Naive thymus-derived CD4-positive, alpha-beta T cell (primary cell): ENCODE data around the gene UBTD2. TPM values are rescaled to one million over a fixed set of nuclear protein-coding genes. Genes with fewer than 3 reads are reported as not detected.

Experiments
- ATAC-seq: fragments of 150-1000 bp; cut with Tn5 transposase; 2 replicates; pipeline ENCODE4 v1.10.0; 2021; ENCODE audit warnings: mild to moderate bottlenecking, moderate library complexity
- CTCF ChIA-PET: fragments of 350-600 bp; sonication (Branson Sonifier 250); formaldehyde crosslinking; loops from one replicate; lab custom pipeline; 2021; ENCODE audit warnings: antibody characterized with exemption; lab: Charles Lee
- POLR2A ChIA-PET: fragments of 350-600 bp; sonication (Branson Sonifier 250); formaldehyde crosslinking; loops from one replicate; lab custom pipeline; 2021; ENCODE audit warnings: antibody characterized with exemption, inconsistent platforms; lab: Charles Lee
- DNase-seq, 9 donors: peaks; one replicate each; pipeline versions ENCODE4 v3.0.0 to v3.0.0-alpha.2; 2020 to 2022; ENCODE audit warnings: mixed read lengths in 1 of 9
- H3K27ac ChIP-seq: one replicate; pipeline ENCODE4 v1.7.0; 2013; ENCODE audit warnings: mild to moderate bottlenecking, low read depth, low read length, moderate library complexity
- H3K27me3 ChIP-seq, 2 donors: one replicate each; pipeline ENCODE4 v1.7.0; 2013; ENCODE audit warnings: low read length in 2 of 2, mild to moderate bottlenecking in 2 of 2, moderate library complexity in 2 of 2; ENCODE audit not compliant: control insufficient read depth in 2 of 2, insufficient read depth in 2 of 2
- H3K36me3 ChIP-seq, 3 experiments: 1 replicate in 2 of 3; 2 replicates in 1 of 3; pipeline ENCODE4 v1.7.0; 2013; ENCODE audit warnings: low read length in 3 of 3, mild to moderate bottlenecking in 3 of 3, moderate library complexity in 1 of 3; ENCODE audit not compliant: insufficient read depth in 3 of 3, control insufficient read depth in 2 of 3
- H3K4me1 ChIP-seq, 2 donors: one replicate each; pipeline ENCODE4 v1.7.0; 2013; ENCODE audit warnings: low read length in 2 of 2, mild to moderate bottlenecking in 2 of 2, moderate library complexity in 1 of 2; ENCODE audit not compliant: control insufficient read depth in 2 of 2, insufficient read depth in 2 of 2
- H3K4me3 ChIP-seq: 2 replicates; pipeline ENCODE4 v1.7.0; 2013; ENCODE audit warnings: mild to moderate bottlenecking, low read length
- H3K9me3 ChIP-seq, 3 experiments: 1 replicate in 2 of 3; 2 replicates in 1 of 3; pipeline ENCODE4 v1.7.0; 2013; ENCODE audit warnings: low read length in 3 of 3; ENCODE audit not compliant: control insufficient read depth in 2 of 3
- H3K27ac Mint-ChIP-seq, 9 donors: one replicate each; pipeline ENCODE4 v1.8.0; 2020 to 2022; ENCODE audit warnings: mixed read lengths in 9 of 9, mild to moderate bottlenecking in 8 of 9, moderate library complexity in 5 of 9, inconsistent platforms in 2 of 9
- H3K27me3 Mint-ChIP-seq, 5 donors: one replicate each; pipeline ENCODE4 v1.8.0; 2021 to 2022; ENCODE audit warnings: mixed read lengths in 5 of 5, mild to moderate bottlenecking in 1 of 5
- H3K36me3 Mint-ChIP-seq, 5 donors: one replicate each; pipeline ENCODE4 v1.8.0; 2020 to 2022; ENCODE audit warnings: mixed read lengths in 5 of 5, mild to moderate bottlenecking in 3 of 5, inconsistent platforms in 1 of 5
- H3K4me1 Mint-ChIP-seq, 7 donors: one replicate each; pipeline ENCODE4 v1.8.0; 2020 to 2022; ENCODE audit warnings: mixed read lengths in 7 of 7, mild to moderate bottlenecking in 3 of 7, inconsistent platforms in 1 of 7
- H3K4me3 Mint-ChIP-seq, 10 donors: one replicate each; pipeline ENCODE4 v1.8.0; 2020 to 2022; ENCODE audit warnings: mild to moderate bottlenecking in 10 of 10, mixed read lengths in 10 of 10, moderate library complexity in 6 of 10, inconsistent platforms in 2 of 10
- H3K9me3 Mint-ChIP-seq, 11 donors: one replicate each; pipeline ENCODE4 v1.8.0; 2020 to 2022; ENCODE audit warnings: mixed read lengths in 11 of 11, mild to moderate bottlenecking in 4 of 11, inconsistent platforms in 1 of 11, moderate library complexity in 1 of 11
- intact Hi-C, 2 donors: fragments of 100-400 bp; cut with micrococcal nuclease; formaldehyde crosslinking; loops; one replicate each; pipeline ENCODE4 v1.15.1; 2023
- polyA plus RNA-seq, 2 donors: library from polyadenylated mRNA; unstranded; fragments of 300-500 nt; fragmentation: Illumina TruSeq; gene quantifications; one replicate each; pipeline ENCODE4 v1.2.3, GENCODE V29; 2021
- total RNA-seq, 6 experiments: library from RNA in 5 of 6; stranded (reverse) in 5 of 6; gene quantifications; 1 replicate in 5 of 6; 2 replicates in 1 of 6; pipeline ENCODE4 v1.2.3 and lab custom pipeline; 2021 to 2026

UBTD2 gene
- total and polyA plus RNA-seq, 7 experiments from 2014 or later = 2.3 to 8.3 (median 4.0) TPM

- ChIA-PET POLR2A (interaction anchor here (0.6 kb wide), 2 partner anchors 98 to 899 kb away, joined by 3 read pairs; no protein-coding TSS in a partner anchor), CTCF (interaction anchor here (0.7 to 0.9 kb wide), 3 partner anchors 270 to 514 kb away, joined by 3 to 4 read pairs (median 4); no protein-coding TSS in a partner anchor)
- no peak for DNase-seq
- H3K4me1 Mint-ChIP-seq = peaks cover 32 to 54% (median 44%) of the 10 kb centered on the region in 7 donors
- H3K9me3 ChIP-seq = no peaks in the 10 kb centered on the region
- no peak overlapping the region for H3K4me3 ChIP-seq
- H3K9me3 Mint-ChIP-seq = peaks cover 0 to 3% (median 0%) of the 10 kb centered on the region in 11 donors
- no peak overlapping the region for H3K27ac ChIP-seq
- no peak overlapping the region for H3K4me3 Mint-ChIP-seq
- no peak for ATAC-seq
- no peak overlapping the region for H3K27ac Mint-ChIP-seq
- peaks cover 11 to 13% of the 10 kb centered on the region in 2 donors for H3K4me1 ChIP-seq
- peaks cover 0 to 14% (median 0%) of the 10 kb centered on the region in 5 donors for H3K27me3 Mint-ChIP-seq
- H3K36me3 ChIP-seq = no peaks in the 10 kb centered on the region
- intact Hi-C loops = loop anchor here (5.0 to 10.0 kb wide), 5 partner anchors 174 to 893 kb away; partner anchors contain the start of genes CREBRF (in 1 of the 2), FGF18 (in 1 of the 2), NPM1 (in 1 of the 2) and SH3PXD2B (in 1 of the 2)
- H3K36me3 Mint-ChIP-seq = peaks cover 0 to 18% (median 5%) of the 10 kb centered on the region in 5 donors
- no peaks in the 10 kb centered on the region for H3K27me3 ChIP-seq
These were observed 3.2 kb downstream of the UBTD2 start for GRCh38 chr5:172280317-172280716.

GRCh38 chr5:172278356-172278755, 5.2 kb downstream of the UBTD2 start:
- H3K9me3 Mint-ChIP-seq = peaks cover 0 to 5% (median 0%) of the 10 kb centered on the region in 11 donors
- Histone ChIP-seq H3K36me3 (no peaks in the 10 kb centered on the region), H3K27ac (no peak overlapping the region), H3K9me3 (no peaks in the 10 kb centered on the region), H3K4me3 (no peak overlapping the region), H3K4me1 (peaks cover 11 to 13% of the 10 kb centered on the region in 2 donors), H3K27me3 (no peaks in the 10 kb centered on the region)
- H3K4me1 Mint-ChIP-seq = peaks cover 35 to 60% (median 48%) of the 10 kb centered on the region in 7 donors
- no peak overlapping the region for H3K4me3 Mint-ChIP-seq
- no peak overlapping the region for H3K27ac Mint-ChIP-seq
- H3K36me3 Mint-ChIP-seq = peaks cover 0 to 27% (median 8%) of the 10 kb centered on the region in 5 donors
- POLR2A ChIA-PET = no interaction called here
- DNase-seq = no peak
- intact Hi-C loops = no loop called here
- CTCF ChIA-PET = no interaction called here
- H3K27me3 Mint-ChIP-seq = peaks cover 0 to 8% (median 0%) of the 10 kb centered on the region in 5 donors
- no peak for ATAC-seq

- H3K9me3 Mint-ChIP-seq = peaks cover 0 to 5% (median 0%) of the 10 kb centered on the region in 11 donors
- peaks cover 24 to 52% (median 31%) of the 10 kb centered on the region in 7 donors for H3K4me1 Mint-ChIP-seq
- peak overlapping the region in 2 of 9 donors; percentile 9 to 10 for H3K27ac Mint-ChIP-seq
- H3K27ac ChIP-seq = no peak overlapping the region
- DNase-seq = no peak
- no peaks in the 10 kb centered on the region for H3K4me1 ChIP-seq
- intact Hi-C loops = no loop called here
- POLR2A ChIA-PET = no interaction called here
- CTCF ChIA-PET = interaction anchor here (1.5 kb wide), 1 partner anchor 15 kb away, joined by 4 read pairs; no protein-coding TSS in a partner anchor
- peak overlapping the region in 1 of 10 donors; percentile 46 for H3K4me3 Mint-ChIP-seq
- no peaks in the 10 kb centered on the region for H3K36me3 ChIP-seq
- no peaks in the 10 kb centered on the region for H3K27me3 ChIP-seq
- no peaks in the 10 kb centered on the region for H3K27me3 Mint-ChIP-seq
- no peak for ATAC-seq
- H3K9me3 ChIP-seq = no peaks in the 10 kb centered on the region
- H3K36me3 Mint-ChIP-seq = peaks cover 0 to 28% (median 12%) of the 10 kb centered on the region in 5 donors
- H3K4me3 ChIP-seq = no peak overlapping the region
These were observed 7.3 kb downstream of the UBTD2 start for GRCh38 chr5:172276214-172276613.

GRCh38 chr5:172274951-172275753, 8.4 kb downstream of the UBTD2 start:
- Histone ChIP-seq H3K4me1 (no peaks in the 10 kb centered on the region), H3K27me3 (no peaks in the 10 kb centered on the region), H3K9me3 (no peaks in the 10 kb centered on the region), H3K36me3 (no peaks in the 10 kb centered on the region), H3K27ac (no peak overlapping the region), H3K4me3 (no peak overlapping the region)
- H3K27ac Mint-ChIP-seq = peak overlapping the region in 5 of 9 donors; percentile 4 to 31 (median 12)
- H3K4me3 Mint-ChIP-seq = peak overlapping the region in 3 of 10 donors; percentile 10 to 36 (median 24)
- ATAC-seq (peak; percentile 88), DNase-seq (peak in 4 of 9 donors; percentile 9 to 60 (median 30))
- H3K36me3 Mint-ChIP-seq = peaks cover 0 to 28% (median 16%) of the 10 kb centered on the region in 5 donors
- CTCF ChIA-PET = interaction anchor here (0.5 to 1.5 kb wide), 2 partner anchors 16 to 18 kb away, joined by 3 to 4 read pairs; no protein-coding TSS in a partner anchor
- H3K9me3 Mint-ChIP-seq = peaks cover 0 to 5% (median 0%) of the 10 kb centered on the region in 11 donors
- H3K4me1 Mint-ChIP-seq = peaks cover 23 to 44% (median 28%) of the 10 kb centered on the region in 7 donors
- intact Hi-C loops = no loop called here
- POLR2A ChIA-PET = no interaction called here
- no peaks in the 10 kb centered on the region for H3K27me3 Mint-ChIP-seq

GRCh38 chr5:172267943-172268342, 15.6 kb downstream of the UBTD2 start:
- ATAC-seq (no peak), DNase-seq (no peak)
- CTCF ChIA-PET = interaction anchor here (0.8 to 1.6 kb wide), 2 partner anchors 14 to 209 kb away, joined by 3 to 4 read pairs; no protein-coding TSS in a partner anchor
- Histone ChIP-seq H3K36me3 (no peaks in the 10 kb centered on the region), H3K4me1 (no peaks in the 10 kb centered on the region), H3K4me3 (no peak overlapping the region), H3K27me3 (no peaks in the 10 kb centered on the region), H3K9me3 (no peaks in the 10 kb centered on the region), H3K27ac (no peak overlapping the region)
- peak overlapping the region in 1 of 9 donors; percentile 21 for H3K27ac Mint-ChIP-seq
- H3K9me3 Mint-ChIP-seq = no peaks in the 10 kb centered on the region
- intact Hi-C loops = no loop called here
- peaks cover 0 to 32% (median 10%) of the 10 kb centered on the region in 5 donors for H3K36me3 Mint-ChIP-seq
- H3K4me3 Mint-ChIP-seq = no peak overlapping the region
- H3K27me3 Mint-ChIP-seq = no peaks in the 10 kb centered on the region
- peaks cover 5 to 30% (median 20%) of the 10 kb centered on the region in 7 donors for H3K4me1 Mint-ChIP-seq
- POLR2A ChIA-PET = no interaction called here

GRCh38 chr5:172266676-172267092, 16.9 kb downstream of the UBTD2 start:
- ATAC-seq (no peak), DNase-seq (no peak)
- Mint-ChIP-seq H3K27ac (peak overlapping the region in 2 of 9 donors; percentile 11 to 37), H3K36me3 (peaks cover 0 to 28% (median 10%) of the 10 kb centered on the region in 5 donors), H3K4me3 (no peak overlapping the region), H3K9me3 (no peaks in the 10 kb centered on the region), H3K4me1 (peaks cover 5 to 24% (median 15%) of the 10 kb centered on the region in 7 donors), H3K27me3 (no peaks in the 10 kb centered on the region)
- no peaks in the 10 kb centered on the region for H3K4me1 ChIP-seq
- H3K36me3 ChIP-seq = no peaks in the 10 kb centered on the region
- intact Hi-C loops = no loop called here
- H3K27ac ChIP-seq = no peak overlapping the region
- no peaks in the 10 kb centered on the region for H3K9me3 ChIP-seq
- H3K4me3 ChIP-seq = no peak overlapping the region
- ChIA-PET CTCF (interaction anchor here (1.6 kb wide), 1 partner anchor 16 kb away, joined by 4 read pairs; no protein-coding TSS in a partner anchor), POLR2A (no interaction called here)
- H3K27me3 ChIP-seq = no peaks in the 10 kb centered on the region
